Measurements from ENCODE around the gene SYNPO.

Gene SYNPO

DNA sequence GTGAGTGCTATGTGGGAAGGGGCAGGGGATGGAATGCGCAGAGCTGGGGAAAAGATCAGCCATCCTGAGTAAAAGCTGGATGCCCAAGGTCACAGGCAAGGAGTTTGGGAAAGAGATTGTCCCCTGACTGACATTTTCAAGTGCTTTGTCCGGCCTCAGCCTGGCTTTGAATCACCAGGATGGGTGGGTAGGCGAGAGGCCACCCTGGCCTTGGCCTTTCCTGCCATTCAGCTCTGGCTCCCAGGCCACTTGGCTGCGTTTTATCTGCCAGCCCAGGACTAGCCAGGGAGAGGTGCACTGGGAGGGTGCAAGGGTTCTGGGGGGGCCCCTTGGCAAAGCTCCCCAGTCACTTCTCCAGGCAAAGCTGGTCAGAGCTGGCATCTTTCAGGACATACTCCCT is 37.4 kb upstream of the SYNPO start:
- no peaks in the 10 kb centered on the region for H3K9me3 ChIP-seq (replicated peaks; ENCODE audit: insufficient read depth, low read length)
- no peak overlapping the region for H3K4me2 ChIP-seq (ENCODE audit: low read depth, low read length)
- no peak overlapping the region for H3K27ac ChIP-seq (ENCODE audit: low read length)
- no peaks in the 10 kb centered on the region for H3K4me1 ChIP-seq (ENCODE audit: low read length)
- H3F3A ChIP-seq (ENCODE audit: insufficient read depth, low read length) = no peaks in the 10 kb centered on the region
- H3K4me3 ChIP-seq (ENCODE audit: low read length) = no peak overlapping the region
- no peaks in the 10 kb centered on the region for H3K9me2 ChIP-seq (replicated peaks; ENCODE audit: insufficient read depth, low read length)
- TF ChIP-seq EZH2phosphoT487 (IDR thresholded peaks at IDR 0.05; ENCODE audit: low read length) = no peak
- TF ChIP-seq, protein P1, sequence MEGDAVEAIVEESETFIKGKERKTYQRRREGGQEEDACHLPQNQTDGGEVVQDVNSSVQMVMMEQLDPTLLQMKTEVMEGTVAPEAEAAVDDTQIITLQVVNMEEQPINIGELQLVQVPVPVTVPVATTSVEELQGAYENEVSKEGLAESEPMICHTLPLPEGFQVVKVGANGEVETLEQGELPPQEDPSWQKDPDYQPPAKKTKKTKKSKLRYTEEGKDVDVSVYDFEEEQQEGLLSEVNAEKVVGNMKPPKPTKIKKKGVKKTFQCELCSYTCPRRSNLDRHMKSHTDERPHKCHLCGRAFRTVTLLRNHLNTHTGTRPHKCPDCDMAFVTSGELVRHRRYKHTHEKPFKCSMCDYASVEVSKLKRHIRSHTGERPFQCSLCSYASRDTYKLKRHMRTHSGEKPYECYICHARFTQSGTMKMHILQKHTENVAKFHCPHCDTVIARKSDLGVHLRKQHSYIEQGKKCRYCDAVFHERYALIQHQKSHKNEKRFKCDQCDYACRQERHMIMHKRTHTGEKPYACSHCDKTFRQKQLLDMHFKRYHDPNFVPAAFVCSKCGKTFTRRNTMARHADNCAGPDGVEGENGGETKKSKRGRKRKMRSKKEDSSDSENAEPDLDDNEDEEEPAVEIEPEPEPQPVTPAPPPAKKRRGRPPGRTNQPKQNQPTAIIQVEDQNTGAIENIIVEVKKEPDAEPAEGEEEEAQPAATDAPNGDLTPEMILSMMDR (IDR thresholded peaks at IDR 0.05; ENCODE audit: low read length) = no peak
- no peak for TF ChIP-seq EZH2 (optimal IDR thresholded peaks at IDR 0.05; ENCODE audit: low read depth, low read length)
- no peak overlapping the region for H2AFZ ChIP-seq (ENCODE audit: low read length)
- H3K36me3 ChIP-seq (replicated peaks; ENCODE audit: insufficient read depth, low read length) = no peaks in the 10 kb centered on the region
- no peak for DNase-seq
- no peaks in the 10 kb centered on the region for H3K27me3 ChIP-seq (replicated peaks; ENCODE audit: insufficient read depth, low read length)
- H3K9ac ChIP-seq (ENCODE audit: low read length) = no peak overlapping the region
- H4K20me1 ChIP-seq (ENCODE audit: insufficient read depth, low read length) = no peaks in the 10 kb centered on the region
- H3K79me2 ChIP-seq (ENCODE audit: low read length) = no peaks in the 10 kb centered on the region

DNA sequence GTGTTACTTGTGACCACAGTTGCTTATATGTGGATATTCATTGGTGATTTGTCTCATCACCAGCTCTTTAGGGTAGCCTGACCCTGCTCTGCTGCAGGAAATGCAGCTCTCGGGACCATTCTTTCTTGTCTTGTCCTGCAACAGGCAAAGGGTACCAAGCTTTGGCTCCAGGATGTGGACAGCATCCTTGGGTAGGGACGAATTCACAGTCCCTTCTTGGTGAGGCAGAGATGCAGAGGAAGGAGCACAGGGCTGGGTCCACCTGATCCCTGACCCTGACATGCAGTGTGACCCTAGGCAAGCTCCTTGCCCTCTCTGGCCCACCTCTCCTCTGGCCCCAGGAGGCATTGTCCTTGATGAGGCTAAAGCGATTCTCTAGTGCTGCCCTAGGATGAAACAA is 37.0 kb upstream of the SYNPO start:
- H4K20me1 ChIP-seq (ENCODE audit: insufficient read depth, low read length) = no peaks in the 10 kb centered on the region
- H3K4me3 ChIP-seq (ENCODE audit: low read length) = no peak overlapping the region
- no peak overlapping the region for H3K9ac ChIP-seq (ENCODE audit: low read length)
- H2AFZ ChIP-seq (ENCODE audit: low read length) = no peak overlapping the region
- no peak overlapping the region for H3K4me2 ChIP-seq (ENCODE audit: low read depth, low read length)
- no peaks in the 10 kb centered on the region for H3K9me3 ChIP-seq (replicated peaks; ENCODE audit: insufficient read depth, low read length)
- TF ChIP-seq, protein P1 (IDR thresholded peaks at IDR 0.05; ENCODE audit: low read length) = no peak
- TF ChIP-seq EZH2 (optimal IDR thresholded peaks at IDR 0.05; ENCODE audit: low read depth, low read length) (no peak), EZH2phosphoT487 (IDR thresholded peaks at IDR 0.05; ENCODE audit: low read length) (no peak)
- H3K4me1 ChIP-seq (ENCODE audit: low read length) = no peaks in the 10 kb centered on the region
- no peak for DNase-seq
- H3K27ac ChIP-seq (ENCODE audit: low read length) = no peak overlapping the region
- no peaks in the 10 kb centered on the region for H3F3A ChIP-seq (ENCODE audit: insufficient read depth, low read length)
- no peaks in the 10 kb centered on the region for H3K27me3 ChIP-seq (replicated peaks; ENCODE audit: insufficient read depth, low read length)
- no peaks in the 10 kb centered on the region for H3K9me2 ChIP-seq (replicated peaks; ENCODE audit: insufficient read depth, low read length)
- H3K36me3 ChIP-seq (replicated peaks; ENCODE audit: insufficient read depth, low read length) = no peaks in the 10 kb centered on the region
- H3K79me2 ChIP-seq (ENCODE audit: low read length) = no peaks in the 10 kb centered on the region

GRCh38 chr5:150604010-150604409 is 36.5 kb upstream of the SYNPO start:
- H2AFZ ChIP-seq (ENCODE audit: low read length) = no peak overlapping the region
- no peaks in the 10 kb centered on the region for H3K4me1 ChIP-seq (ENCODE audit: low read length)
- TF ChIP-seq EZH2 (optimal IDR thresholded peaks at IDR 0.05; ENCODE audit: low read depth, low read length) (no peak), EZH2phosphoT487 (IDR thresholded peaks at IDR 0.05; ENCODE audit: low read length) (no peak)
- TF ChIP-seq, protein P1 (IDR thresholded peaks at IDR 0.05; ENCODE audit: low read length) = no peak
- no peak overlapping the region for H3K27ac ChIP-seq (ENCODE audit: low read length)
- H3K79me2 ChIP-seq (ENCODE audit: low read length) = no peaks in the 10 kb centered on the region
- H3K9me2 ChIP-seq (replicated peaks; ENCODE audit: insufficient read depth, low read length) = no peaks in the 10 kb centered on the region
- no peaks in the 10 kb centered on the region for H4K20me1 ChIP-seq (ENCODE audit: insufficient read depth, low read length)
- H3K27me3 ChIP-seq (replicated peaks; ENCODE audit: insufficient read depth, low read length) = no peaks in the 10 kb centered on the region
- DNase-seq = no peak
- no peaks in the 10 kb centered on the region for H3K9me3 ChIP-seq (replicated peaks; ENCODE audit: insufficient read depth, low read length)
- H3K4me2 ChIP-seq (ENCODE audit: low read depth, low read length) = no peak overlapping the region
- no peak overlapping the region for H3K9ac ChIP-seq (ENCODE audit: low read length)
- no peaks in the 10 kb centered on the region for H3F3A ChIP-seq (ENCODE audit: insufficient read depth, low read length)
- no peak overlapping the region for H3K4me3 ChIP-seq (ENCODE audit: low read length)
- H3K36me3 ChIP-seq (replicated peaks; ENCODE audit: insufficient read depth, low read length) = no peaks in the 10 kb centered on the region
